Activated T-cell treated with anti-CD3 and anti-CD28 coated beads for 48 hours (primary cell): ENCODE results near the gene FAF1.
A peak's percentile ranks its signal among the peaks of the same experiment; 100 is the strongest.
"Not testable (repeated sequence)": the region's sequence is repeated elsewhere in the genome, so short reads cannot be mapped to it uniquely, and the experiment has no call there.

Source experiments
- DNase-seq: peaks from one replicate; pipeline ENCODE4 v3.0.0-alpha.2; 2020; ENCODE audit warnings: low read depth

The FAF1 gene

GRCh38 chr1:50959303-50959912 lies 659 bp downstream of the FAF1 start:
- DNase-seq, result no peak

GRCh38 chr1:50955116-50955515 lies 5.0 kb downstream of the FAF1 start:
- DNase-seq, result no peak

- DNase-seq, result not testable (repeated sequence)
These were observed 7.5 kb downstream of the FAF1 start for GRCh38 chr1:50952566-50952965.

GRCh38 chr1:50950396-50950795 lies 9.7 kb downstream of the FAF1 start:
- DNase-seq, result no peak

- DNase-seq, result no peak
These were observed 10.6 kb downstream of the FAF1 start for GRCh38 chr1:50949286-50949982.

GRCh38 chr1:50942334-50942733 lies 17.7 kb downstream of the FAF1 start:
- DNase-seq, result no peak

- no peak for DNase-seq
These were observed 19.8 kb downstream of the FAF1 start for GRCh38 chr1:50940291-50940690.

- no peak for DNase-seq
These were observed 23.7 kb downstream of the FAF1 start for GRCh38 chr1:50936321-50936720.

- not testable (repeated sequence) for DNase-seq
These were observed 24.8 kb downstream of the FAF1 start for GRCh38 chr1:50935276-50935675.

- no peak for DNase-seq
These were observed 25.2 kb downstream of the FAF1 start for GRCh38 chr1:50934838-50935237.

DNA sequence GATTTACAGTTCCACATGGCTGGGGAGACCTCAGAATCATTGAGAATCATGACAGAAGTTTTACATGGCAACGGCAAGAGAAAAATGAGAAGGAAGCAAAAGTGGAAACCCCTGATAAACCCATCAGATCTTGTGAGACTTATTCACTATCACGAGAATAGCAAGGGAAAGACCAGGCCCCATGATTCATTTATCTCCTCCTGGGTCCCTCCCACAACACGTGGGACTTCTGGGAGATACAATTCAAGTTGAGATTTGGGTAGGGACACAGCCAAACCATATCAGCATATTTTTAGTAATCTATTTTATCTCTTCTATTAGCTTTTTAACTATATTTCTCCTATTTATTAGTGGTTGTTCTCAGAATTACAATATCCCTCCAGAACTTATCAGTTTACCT lies 26.3 kb downstream of the FAF1 start:
- not testable (repeated sequence) for DNase-seq

DNA sequence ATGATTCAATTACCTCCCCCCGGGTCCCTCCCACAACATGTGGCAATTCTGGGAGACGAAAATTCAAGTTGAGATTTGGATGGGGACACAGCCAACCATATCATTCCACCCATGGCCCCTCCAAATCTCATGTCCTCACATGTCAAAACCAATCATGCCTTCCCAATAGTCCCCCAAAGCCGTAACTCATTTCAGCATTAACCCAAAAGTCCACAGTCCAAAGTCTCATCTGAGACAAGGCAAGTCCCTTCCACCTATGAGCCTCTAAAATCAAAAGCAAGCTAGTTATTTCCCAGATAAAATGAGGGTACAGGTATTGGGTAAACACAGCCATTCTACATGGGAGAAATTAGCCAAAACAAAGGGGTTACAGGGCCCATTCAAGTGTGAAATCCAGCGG lies 28.0 kb downstream of the FAF1 start:
- not testable (repeated sequence) for DNase-seq

GRCh38 chr1:50930965-50931737 lies 28.9 kb downstream of the FAF1 start:
- DNase-seq, result peak; percentile 16

- DNase-seq, result no peak
These were observed 29.9 kb downstream of the FAF1 start for GRCh38 chr1:50930193-50930592.

DNA sequence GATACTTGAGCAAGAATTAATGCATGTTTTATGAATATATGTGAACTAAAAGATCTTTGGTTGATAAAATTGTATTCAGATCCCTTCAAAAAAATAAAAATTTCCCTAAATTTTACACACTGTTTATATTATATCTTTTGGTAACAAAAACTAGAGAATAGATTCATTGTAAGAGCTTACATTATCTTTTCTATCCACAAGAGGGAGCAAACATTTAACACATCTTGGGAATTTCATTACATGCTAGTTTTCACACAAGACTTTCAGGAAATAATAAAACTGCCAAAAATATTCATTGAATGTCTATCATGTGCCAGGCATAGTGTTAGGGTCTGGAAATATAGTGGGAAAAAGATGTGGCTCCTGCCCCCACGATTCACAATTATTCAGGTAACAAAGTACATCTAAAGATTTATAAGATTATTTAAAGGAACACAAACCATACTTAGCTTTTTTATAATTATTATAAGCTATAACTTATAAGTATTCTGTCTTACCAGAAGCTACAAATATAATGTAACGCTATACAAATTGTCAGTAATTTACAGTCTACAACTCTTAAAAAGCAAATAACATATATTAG lies 30.6 kb downstream of the FAF1 start:
- DNase-seq, result no peak

DNA sequence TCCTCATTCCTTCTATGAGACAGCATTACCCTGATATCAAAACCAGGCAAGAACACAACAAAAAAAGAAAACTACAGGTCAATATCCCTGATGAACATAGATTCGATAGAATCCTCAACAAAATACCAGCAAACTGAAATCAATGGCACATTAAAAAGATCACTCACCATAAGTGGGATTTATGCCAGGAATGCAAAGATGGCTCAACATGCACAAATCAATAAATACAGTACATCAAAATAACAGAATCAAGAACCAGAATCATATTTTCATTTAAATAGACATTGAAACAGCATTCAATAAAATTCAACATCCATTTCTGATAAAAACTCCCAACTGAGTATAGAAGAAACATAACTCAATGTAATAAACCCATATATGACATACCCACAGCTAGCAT lies 36.5 kb downstream of the FAF1 start:
- no peak for DNase-seq

- DNase-seq, result no peak
These were observed 39.0 kb downstream of the FAF1 start for GRCh38 chr1:50921029-50921428.

DNA sequence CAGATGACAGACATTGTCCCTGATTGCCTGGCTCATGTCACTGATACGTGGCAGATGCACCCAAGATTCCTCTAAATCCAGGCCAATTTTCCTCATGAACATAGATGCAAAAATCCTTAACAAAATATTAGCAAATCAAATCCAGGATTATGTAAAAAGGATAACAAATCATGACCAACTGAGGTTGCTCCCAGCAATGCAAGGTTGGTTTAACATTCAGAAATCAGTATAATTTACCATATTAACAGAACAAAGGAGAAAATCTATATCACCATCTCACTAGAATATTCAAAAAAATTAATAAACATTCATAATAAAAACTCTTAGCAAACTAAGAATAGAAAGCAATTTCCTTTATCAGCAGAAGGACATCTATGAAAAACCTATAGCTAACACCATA lies 39.7 kb downstream of the FAF1 start:
- no peak for DNase-seq

GRCh38 chr1:50917138-50918137 lies 42.6 kb downstream of the FAF1 start:
- no peak for DNase-seq

- DNase-seq, result no peak
These were observed 44.4 kb downstream of the FAF1 start for GRCh38 chr1:50915621-50916020.

GRCh38 chr1:50913954-50914353 lies 46.1 kb downstream of the FAF1 start:
- no peak for DNase-seq

- DNase-seq, result not testable (repeated sequence)
These were observed 49.7 kb downstream of the FAF1 start for GRCh38 chr1:50910356-50910755.
